Skin epidermis (tissue), 12 donors: ENCODE data around the gene ZNF341.
"Not testable (repeated sequence)": the region's sequence is repeated elsewhere in the genome, so short reads cannot be mapped to it uniquely, and the experiment has no call there.

Experiments used
- H3K27ac ChIP-seq, 21 experiments: fragments of 200-600 bp; sonication (generic) in 11 of 21; one replicate each; pipeline ENCODE4 v1.5.0; 2020; ENCODE audit warnings: mild to moderate bottlenecking in 3 of 21, inconsistent platforms in 2 of 21, moderate library complexity in 2 of 21
- H3K4me3 ChIP-seq, 7 experiments: fragments of 200-600 bp; sonication (generic) in 2 of 7; one replicate each; pipeline ENCODE4 v1.5.0; 2020; ENCODE audit warnings: inconsistent platforms in 2 of 7, mild to moderate bottlenecking in 2 of 7, moderate library complexity in 1 of 7

Gene ZNF341

GRCh38 chr20:33700696-33701441, 30.9 kb upstream of the ZNF341 start:
- H3K27ac ChIP-seq, H3K4me3 ChIP-seq: not testable (repeated sequence)

GRCh38 chr20:33701629-33702450, 30.0 kb upstream of the ZNF341 start:
- H3K4me3 ChIP-seq, result no peak overlapping the region
- no peak overlapping the region for H3K27ac ChIP-seq

- Histone ChIP-seq H3K4me3 (no peak overlapping the region), H3K27ac (no peak overlapping the region)
Measured at GRCh38 chr20:33702861-33703260, 28.9 kb upstream of the ZNF341 start.

GRCh38 chr20:33703498-33704137, 28.2 kb upstream of the ZNF341 start:
- Histone ChIP-seq H3K27ac (no peak overlapping the region), H3K4me3 (no peak overlapping the region)

GRCh38 chr20:33704197-33704924, 27.4 kb upstream of the ZNF341 start:
- no peak overlapping the region for H3K4me3 ChIP-seq

GRCh38 chr20:33707668-33708067, 24.1 kb upstream of the ZNF341 start:
- Histone ChIP-seq H3K27ac (no peak overlapping the region), H3K4me3 (no peak overlapping the region)

More at GRCh38 chr20:33704197-33704924, 27.4 kb upstream of the ZNF341 start:
- H3K27ac ChIP-seq, result no peak overlapping the region

- H3K4me3 ChIP-seq, result no peak overlapping the region
- H3K27ac ChIP-seq, result no peak overlapping the region
Measured at GRCh38 chr20:33709398-33709797, 22.4 kb upstream of the ZNF341 start.

- Histone ChIP-seq H3K27ac (peak overlapping the region in 1 of 21 experiments; percentile 49), H3K4me3 (no peak overlapping the region)
Measured at GRCh38 chr20:33709905-33710541, 21.8 kb upstream of the ZNF341 start.

GRCh38 chr20:33710681-33711445, 20.9 kb upstream of the ZNF341 start:
- Histone ChIP-seq H3K4me3 (no peak overlapping the region), H3K27ac (no peak overlapping the region)

GRCh38 chr20:33711446-33711738, 20.4 kb upstream of the ZNF341 start:
- Histone ChIP-seq H3K27ac (no peak overlapping the region), H3K4me3 (no peak overlapping the region)

- Histone ChIP-seq H3K4me3 (no peak overlapping the region), H3K27ac (no peak overlapping the region)
Measured at GRCh38 chr20:33713865-33714367, 17.9 kb upstream of the ZNF341 start.

GRCh38 chr20:33716498-33716897, 15.3 kb upstream of the ZNF341 start:
- no peak overlapping the region for H3K4me3 ChIP-seq
- no peak overlapping the region for H3K27ac ChIP-seq

- Histone ChIP-seq H3K4me3 (peak overlapping the region; percentile 50 to 77 (median 65)), H3K27ac (peak overlapping the region in 20 of 21 experiments; percentile 4 to 91 (median 74))
Measured at GRCh38 chr20:33719277-33719988, 12.4 kb upstream of the ZNF341 start.

- peak within 1 kb of the TSS; percentile 50 to 77 (median 65) for H3K4me3 ChIP-seq
- peak within 1 kb of the TSS in 20 of 21 experiments; percentile 4 to 91 (median 74) for H3K27ac ChIP-seq
Measured at GRCh38 chr20:33719989-33720709, 11.6 kb upstream of the ZNF341 start, which contains the start of gene PXMP4. Gene PXMP4 (minus strand): TSS chr20:33720310. CDS start chr20:33720207, 103 bp downstream.

GRCh38 chr20:33721391-33722140, 10.2 kb upstream of the ZNF341 start:
- Histone ChIP-seq H3K27ac (no peak overlapping the region), H3K4me3 (no peak overlapping the region)

GRCh38 chr20:33724439-33725094, 7.2 kb upstream of the ZNF341 start:
- peak overlapping the region in 1 of 21 experiments; percentile 3 for H3K27ac ChIP-seq
- H3K4me3 ChIP-seq, result no peak overlapping the region
